AML-193 (cell line): ENCODE data around the gene ACP5.
"Not testable (repeated sequence)": the region's sequence is repeated elsewhere in the genome, so short reads cannot be mapped to it uniquely, and the experiment has no call there.

Experiments
- DNase-seq, 2 experiments: peaks; one replicate each; lab custom pipeline; 2025; lab: John Stamatoyannopoulos, UW

The ACP5 gene

DNA sequence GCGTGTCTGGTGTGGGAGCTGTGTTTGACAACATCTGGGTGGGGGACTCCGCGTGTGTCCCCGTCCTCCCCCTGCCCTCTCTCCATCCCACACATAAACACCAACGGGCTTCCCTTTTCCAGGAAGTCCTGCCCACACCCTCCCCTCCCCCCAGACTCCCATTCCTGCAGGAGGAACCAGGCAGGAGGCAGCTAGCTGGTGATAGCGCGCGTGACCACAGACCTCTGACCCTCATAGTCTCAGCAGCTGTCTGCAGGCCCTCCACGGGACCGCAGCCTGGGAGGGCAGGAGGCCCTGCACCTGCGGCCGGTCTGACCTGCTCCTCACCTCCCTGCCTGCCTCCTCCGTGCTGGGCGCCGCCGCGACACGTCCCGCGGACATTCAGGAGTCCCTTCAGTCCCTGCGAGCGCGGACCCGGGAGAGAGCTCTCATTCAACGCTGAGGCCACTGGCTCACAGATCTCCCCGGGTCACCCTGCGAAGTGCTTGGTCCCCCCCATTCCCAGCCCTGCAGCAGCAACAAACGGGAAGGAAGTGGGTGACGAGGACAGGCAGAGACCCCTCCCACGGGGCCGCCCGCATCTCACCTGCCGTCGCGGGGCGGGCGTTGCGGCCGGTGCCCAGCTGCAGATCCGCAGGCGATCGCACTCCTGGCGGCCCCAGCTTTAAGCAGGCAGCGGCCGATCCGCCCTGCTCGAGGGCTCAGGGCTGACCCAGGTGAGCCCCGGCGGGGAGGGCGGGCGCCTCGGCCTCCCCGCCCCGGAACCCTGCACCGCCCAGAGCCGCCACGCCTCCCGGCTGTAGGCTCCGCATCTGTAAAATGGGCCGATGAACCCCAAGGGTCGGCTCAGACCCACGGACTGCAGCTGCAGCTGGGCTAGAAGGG, 1.1 kb upstream of the ACP5 start:
- DNase-seq, result no peak

DNA sequence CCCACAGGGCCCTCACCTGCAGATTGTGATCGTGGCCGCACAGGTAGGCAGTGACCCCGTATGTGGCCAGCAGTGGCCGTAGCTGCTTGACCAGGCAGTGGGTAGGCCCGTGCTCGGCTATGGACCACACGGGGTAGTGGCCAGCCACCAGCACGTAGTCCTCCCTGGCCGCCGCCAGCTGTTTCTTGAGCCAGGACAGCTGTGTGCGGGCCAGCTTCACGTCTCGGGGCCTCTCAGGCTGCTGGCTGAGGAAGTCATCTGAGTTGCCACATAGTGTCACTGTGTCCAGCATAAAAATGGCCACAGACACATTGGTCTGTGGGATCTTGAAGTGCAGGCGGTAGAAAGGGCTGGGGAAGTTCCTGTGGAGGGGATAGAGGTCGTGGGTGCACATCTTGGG, 1.2 kb downstream of the ACP5 start:
- DNase-seq, result no peak

DNA sequence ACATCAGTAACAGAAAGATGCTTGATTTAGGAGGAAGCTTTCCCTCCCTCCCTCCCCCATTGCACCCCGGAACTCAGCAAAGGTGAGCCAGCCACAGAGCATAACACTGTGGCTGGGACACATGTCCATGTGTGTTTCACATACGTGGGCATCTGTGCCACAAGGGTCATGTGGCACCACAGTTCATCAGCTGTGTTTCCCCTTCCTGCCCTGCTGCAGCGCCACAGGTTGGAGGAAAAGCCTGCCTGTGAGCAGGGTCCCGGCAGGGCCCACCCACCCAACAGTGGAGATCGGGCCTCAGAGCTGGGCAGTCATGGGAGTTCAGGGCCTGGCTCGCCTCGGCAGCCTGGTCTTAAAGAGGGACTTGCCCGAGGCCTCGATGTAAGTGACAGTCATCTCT, 2.8 kb downstream of the ACP5 start:
- DNase-seq, result no peak

DNA sequence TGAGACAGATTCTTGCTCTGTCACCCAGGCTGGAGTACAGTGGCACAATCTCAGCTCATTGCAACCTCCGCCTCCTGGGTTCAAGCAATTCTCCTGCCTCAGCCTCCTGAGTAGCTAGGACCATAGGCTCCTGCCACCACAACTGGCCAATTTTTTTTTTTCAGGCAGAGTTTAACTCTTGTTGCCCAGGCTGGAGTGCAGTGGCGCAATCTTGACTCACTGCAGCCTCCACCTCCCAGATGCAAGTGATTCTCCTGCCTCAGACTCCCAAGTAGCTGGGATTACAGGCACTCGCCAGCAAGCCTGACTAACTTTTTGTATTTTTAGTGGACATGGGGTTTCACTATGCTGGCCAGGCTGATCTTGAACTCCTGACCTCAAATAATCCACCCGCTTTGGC, 3.7 kb downstream of the ACP5 start:
- DNase-seq, result not testable (repeated sequence)

DNA sequence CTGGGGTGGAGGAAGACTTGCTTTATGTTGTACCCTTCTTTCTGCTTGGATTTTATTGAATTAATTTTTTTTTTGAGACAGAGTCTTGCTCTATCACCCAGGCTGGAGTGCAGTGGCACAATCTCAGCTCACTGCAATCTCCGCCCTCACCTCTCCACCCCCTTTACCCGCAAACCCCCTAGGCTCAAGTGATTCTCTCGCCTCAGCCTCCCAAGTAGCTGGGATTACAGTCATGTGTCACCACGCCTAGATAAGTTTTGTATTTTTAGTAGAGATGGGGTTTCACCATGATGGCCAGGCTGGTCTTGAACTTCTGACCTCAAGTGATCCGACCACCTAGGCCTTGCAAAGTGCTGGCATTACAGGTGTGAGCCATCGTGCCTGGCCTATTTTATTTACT, 4.1 kb downstream of the ACP5 start:
- not testable (repeated sequence) for DNase-seq

DNA sequence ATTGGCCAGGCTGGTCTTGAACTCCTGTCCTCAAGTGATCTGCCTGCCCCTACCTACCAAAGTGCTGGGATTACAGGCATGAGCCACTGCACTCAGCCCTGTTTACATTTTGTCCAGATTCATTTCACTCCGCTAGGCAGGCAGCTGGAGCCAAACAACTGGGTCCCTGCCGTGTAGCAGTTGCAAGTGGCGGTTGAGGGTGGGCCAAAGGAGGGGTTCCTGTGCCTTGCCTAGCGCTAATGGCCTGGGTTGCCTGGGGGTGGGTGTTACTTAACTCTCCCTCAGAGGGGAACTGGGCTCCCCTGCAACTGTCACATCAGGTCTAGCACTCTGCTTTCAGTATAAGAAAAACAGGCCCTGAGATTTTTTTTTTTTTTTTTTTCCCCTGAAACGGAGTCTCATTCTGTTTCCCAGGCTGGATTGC, 7.4 kb downstream of the ACP5 start:
- DNase-seq, result no peak

DNA sequence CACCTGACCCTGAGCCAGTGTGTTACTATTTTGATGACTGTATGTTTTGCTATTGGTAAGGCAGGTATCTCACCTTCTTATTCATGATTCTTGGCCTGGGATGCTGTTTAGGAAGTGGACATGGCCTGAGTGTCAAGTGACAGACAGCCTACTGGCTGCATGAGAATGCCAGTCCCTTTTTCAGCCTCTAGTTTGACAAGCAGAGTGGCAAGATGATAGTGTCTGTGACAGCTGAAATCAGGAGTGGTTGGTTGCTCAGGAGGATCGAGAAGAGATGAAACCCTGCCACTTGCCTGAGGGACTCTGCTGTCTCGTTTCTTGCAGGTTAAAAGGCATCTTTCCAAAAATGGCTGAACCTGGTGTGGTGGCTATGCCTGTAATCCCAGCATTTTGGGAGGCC, 11.3 kb downstream of the ACP5 start:
- DNase-seq, result no peak

DNA sequence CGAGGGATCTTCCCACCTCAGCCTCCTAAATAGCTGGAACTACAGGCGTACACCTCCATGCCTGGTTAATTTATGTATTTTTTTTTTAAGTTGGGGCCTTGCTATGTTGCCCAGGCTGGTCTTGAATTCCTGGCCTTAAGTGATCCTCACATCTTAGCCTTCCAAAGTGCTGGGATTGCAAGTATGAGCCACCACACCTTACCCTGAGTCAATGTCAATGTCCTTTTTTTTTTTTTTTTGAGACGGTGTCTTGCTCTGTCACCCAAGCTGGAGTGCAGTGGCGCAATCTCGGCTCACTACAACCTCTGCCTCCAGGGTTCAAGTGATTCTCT, 11.8 kb downstream of the ACP5 start:
- not testable (repeated sequence) for DNase-seq

DNA sequence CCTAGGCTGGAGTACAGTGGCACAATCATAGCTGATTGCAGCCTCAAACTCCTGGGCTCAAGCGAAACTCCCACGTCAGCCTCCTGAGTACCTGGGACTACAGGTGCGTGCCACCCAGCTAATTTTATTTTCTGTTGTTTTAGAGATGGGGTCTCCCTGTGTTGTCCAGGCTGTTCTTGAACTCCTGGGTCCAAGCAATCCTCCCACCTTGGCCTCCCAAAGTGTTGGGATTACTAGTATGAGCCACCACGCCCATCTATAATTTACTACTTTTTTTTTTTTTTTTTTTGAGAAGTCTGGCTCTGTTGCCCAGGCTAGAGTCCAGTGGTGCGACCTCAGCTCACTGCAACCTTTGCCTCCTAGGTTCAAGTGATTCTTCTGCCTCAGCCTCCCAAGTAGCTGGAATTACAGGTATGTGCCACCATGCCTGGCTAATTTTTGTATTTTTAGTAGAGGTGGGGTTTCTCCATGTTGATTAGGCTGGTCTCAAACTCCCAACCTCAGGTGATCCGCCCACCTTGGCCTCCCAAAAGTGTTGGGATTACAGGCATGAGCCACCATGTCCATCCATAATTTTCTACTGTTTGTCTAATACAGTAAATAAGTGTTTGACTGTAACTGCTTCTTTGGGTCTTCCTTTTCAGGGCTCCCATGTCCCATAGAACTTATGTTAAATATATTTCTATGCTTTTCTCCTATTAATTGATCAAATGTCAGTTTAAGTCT, 13.2 kb downstream of the ACP5 start:
- not testable (repeated sequence) for DNase-seq

DNA sequence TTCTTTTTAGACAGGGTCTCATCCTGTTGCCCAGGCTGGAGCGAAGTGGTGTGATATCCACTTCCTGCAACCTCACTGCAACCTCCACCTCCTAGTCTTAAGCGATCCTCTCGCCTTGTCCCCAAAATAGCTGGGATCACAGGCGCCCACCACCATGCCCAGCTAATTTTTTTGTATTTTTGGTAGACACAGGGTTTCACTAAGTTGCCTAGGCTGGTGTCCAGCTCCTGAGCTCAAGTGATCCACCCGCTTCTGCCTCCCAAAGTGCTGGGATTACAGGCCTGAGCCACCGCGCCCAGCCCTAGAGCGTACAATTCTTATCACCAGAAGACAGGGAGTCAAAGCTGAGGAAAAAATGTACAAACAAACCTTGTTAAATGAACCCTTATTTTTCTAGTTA, 13.9 kb downstream of the ACP5 start:
- no peak for DNase-seq

DNA sequence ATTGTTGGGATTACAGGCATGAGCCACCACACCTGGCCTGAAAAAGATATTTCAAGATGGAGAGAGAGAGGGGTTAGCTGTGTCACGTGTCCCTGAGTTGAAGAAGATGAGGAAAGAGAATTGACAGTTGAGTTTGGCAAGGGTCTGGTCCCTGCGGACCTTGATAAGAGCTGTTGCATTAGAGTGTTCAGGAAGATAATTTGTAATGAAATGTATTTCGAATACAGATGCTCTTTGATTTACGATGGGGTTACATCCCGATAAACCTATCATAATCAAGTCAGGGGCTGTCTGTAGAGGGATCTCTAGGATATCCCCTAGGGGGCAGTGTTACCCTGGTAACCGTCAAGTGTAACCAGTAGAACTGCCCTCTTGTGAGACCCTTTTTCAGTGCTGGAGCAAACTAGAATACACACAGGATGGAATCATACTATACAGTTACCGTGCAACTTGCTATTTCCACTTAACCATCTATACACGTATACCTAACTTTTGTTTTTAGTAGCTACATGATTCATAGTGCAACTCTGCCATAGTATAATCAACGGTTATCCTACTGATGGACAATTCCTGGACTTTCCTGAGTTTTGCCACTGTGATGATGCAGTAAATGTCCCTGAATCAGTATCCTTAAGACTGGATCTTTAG, 16.9 kb downstream of the ACP5 start:
- DNase-seq, result peak; percentile 66 to 74

DNA sequence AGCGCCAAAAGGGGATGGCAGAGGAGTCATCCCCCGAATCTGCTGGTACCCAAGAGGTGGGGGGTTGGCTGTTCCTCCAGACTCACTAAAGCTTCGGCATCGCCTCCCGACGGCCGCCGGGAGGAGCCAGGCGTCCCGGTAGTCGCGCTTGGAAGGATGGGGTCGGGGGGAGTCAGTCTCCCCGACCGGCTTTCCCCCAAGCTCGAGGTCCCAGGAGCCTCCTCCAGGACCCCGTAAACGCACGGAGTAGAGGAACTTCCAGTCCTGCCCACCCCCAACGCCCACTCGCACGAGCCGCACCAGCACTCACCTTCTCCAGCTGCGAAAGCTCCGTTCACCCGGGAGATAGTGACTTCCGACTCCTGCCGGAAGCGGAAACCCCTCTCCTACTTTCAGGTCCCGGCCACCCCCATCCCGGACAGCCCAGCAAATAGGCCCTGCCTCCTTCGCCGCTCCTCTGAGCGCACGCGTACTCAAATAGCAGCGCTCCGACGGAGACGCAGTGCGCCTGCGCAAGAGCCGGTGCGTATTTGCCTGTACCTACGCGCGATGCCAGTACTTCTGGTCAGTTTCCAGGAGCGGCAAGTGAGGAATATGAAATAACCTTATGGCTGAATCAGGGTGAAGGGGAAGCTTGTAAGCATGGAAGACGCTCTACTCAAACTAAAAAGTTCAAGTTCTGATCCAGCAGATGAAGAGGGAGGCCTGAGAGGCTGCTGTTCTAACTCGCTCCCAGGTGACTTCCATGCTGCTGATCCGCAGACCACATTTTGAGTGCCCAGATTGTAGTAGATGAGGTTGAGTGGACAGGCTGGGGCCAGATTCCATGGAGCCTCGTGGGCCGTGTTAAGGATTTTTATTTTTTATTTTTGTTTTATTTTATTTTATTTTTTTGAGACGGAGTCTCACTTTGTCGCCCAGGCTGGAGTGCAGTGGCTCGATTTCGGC, 18.3 kb downstream of the ACP5 start, which contains the start of gene ELOF1:
TSS of gene ELOF1 (minus strand) at position 350 of the 948 bp plus-strand sequence. CDS start 4,883 bp downstream, outside the sequence.
- peak; percentile 92 to 95 for DNase-seq

DNA sequence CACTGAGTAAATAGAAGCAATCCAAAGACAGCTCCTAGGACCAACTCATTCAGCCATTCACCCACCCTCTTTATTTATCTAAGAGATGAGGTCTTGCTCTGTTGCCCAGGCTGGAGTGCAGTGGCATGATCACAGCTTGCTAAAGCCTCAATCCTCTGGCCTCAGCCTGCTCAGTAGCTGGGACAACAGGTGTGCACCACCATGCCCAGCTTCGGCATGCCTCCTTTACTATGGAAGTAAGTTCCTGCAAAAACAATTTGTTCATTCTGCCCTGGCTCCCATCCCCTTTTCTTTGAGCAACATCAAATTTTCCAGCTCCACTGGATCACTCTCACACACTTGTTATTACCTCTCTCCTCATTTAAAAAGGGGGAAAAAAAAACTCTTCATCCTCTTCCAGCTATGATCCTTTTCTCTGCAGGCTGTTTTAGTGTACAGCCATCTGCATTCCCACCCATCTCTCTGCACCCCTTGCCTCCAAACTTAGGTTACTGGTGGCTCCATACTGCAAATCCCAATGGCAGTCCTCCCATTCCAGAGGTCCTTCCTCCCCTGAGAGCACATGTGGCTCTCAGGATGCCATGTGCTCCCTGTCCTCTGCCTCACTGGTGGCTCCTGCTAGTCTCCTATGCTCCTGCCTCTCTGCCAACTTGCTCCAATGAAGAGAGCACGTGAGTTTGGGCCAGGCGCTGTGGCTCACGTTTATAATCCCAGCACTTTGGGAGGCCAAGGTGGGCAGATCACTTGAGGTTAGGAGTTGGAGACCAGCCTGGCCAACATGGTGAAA, 20.6 kb downstream of the ACP5 start:
- DNase-seq, result no peak

DNA sequence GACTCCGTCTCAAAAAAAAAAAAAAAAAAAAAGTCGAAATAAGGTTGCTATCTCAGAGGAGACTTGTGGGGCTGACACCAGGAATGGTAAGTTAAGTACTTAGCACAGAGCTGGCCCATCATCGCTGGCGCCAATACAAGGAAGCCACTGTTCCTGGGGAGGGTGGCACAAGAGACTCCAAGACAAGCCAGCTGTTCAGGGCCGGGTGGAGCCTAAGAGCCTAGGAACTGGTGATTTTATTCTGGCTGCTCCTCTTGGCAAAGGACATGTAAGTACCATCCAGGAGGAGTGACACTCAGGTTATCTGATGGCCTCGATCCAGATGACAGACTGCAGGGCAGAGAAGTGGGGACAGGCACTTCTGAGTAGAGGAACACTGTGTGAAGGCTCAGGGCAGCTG, 22.2 kb downstream of the ACP5 start:
- no peak for DNase-seq

DNA sequence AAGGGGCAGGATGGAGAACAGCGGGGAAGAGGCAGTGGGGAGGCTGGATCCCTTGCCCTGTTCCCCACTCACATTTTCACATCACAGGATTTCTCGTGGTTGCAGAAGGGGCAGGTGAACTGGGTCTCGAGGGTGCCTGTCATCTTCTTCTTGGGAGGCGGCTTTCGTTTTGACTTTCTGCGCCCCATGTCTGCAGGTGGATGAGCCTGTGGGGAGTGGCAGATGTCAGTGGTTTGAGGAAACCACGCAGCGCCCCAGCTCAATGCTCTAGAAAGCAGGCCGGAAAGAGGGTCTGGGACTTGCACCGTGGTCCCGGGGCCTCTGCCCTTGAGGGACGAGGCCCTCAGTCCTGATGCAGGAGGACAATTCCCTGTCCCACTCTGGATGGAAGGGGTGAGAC, 23.3 kb downstream of the ACP5 start:
- no peak for DNase-seq

DNA sequence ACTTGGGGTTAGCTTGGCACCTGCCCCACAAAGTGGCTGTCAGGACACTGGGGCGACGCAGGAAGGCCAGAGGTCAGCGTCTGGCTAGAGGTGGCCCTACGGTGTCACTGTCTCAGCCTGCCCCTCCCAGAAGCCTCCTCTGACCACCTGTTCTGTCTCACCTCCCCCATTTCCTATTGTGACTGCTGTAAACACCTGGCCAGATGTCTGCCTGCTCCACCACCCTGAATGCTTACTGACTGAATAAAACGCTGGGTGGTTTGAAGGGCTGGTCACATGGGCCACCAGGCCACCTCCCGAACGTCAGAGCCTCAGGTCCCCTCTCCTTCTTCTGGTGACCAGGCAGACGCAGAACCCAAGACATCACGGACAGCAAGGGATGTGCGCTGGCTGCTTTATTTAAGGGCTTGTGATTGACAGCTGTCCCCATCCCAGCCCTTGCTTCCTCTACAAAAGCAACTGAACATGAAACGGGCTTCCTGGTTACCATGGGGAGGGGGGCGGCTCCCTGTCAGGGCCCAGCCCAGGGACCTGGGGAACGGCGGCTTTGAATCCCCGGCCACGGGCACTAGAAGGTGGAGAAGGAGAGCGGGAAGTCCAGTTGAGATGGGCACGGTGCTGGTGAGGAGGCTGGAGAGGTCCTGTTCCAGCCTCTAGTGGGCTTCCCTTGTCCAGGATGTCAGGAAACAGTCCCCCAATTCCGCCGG, 24.6 kb downstream of the ACP5 start:
- DNase-seq, result no peak

DNA sequence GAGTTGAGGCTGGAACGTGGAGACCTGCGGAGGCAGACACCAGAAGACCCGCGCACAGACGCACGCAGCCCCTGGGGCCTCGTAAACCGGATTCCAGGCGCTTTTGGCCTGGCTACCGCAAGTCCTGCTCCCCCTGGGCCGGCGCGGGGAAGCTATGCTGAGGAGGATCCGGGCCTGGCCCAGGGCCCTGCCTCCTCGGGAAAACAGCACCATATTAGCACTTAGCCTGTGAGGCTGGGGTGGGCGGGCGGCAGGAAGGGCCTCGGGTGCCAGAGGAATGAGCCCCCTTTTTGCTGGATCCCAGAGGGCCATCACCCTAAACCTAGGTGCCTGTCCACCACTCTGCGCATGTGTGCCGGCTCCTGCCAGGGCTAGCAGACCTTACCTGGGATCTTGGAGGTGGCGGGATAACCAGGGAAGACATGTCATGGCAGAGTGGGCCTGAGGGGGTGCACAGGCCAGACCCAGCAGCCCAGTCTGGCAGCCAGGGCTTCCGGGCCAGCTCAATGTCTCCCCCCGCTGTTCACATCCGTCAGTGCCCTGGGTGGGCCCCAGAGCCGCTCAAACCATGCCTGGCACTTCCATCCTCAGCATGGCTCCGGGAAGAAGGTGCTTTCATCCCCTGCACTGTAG, 25.7 kb downstream of the ACP5 start:
- no peak for DNase-seq

DNA sequence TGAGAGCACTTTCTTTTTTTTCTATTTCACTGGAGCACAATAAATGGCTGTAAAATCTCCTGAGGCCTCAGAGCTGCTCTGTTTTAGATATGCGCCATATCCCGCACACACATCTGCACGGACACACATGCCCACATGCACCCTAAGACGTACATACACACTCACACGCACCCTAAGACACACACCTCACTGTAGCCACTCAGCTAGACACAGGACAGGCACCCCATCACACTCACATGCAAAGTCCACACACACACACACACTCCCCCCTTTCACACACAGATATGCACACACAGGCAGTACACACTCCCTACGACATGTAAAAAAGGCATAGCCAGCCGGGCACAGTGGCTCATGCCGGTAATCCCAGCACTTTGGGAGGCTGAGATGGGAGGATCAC, 27.2 kb downstream of the ACP5 start:
- DNase-seq, result no peak

DNA sequence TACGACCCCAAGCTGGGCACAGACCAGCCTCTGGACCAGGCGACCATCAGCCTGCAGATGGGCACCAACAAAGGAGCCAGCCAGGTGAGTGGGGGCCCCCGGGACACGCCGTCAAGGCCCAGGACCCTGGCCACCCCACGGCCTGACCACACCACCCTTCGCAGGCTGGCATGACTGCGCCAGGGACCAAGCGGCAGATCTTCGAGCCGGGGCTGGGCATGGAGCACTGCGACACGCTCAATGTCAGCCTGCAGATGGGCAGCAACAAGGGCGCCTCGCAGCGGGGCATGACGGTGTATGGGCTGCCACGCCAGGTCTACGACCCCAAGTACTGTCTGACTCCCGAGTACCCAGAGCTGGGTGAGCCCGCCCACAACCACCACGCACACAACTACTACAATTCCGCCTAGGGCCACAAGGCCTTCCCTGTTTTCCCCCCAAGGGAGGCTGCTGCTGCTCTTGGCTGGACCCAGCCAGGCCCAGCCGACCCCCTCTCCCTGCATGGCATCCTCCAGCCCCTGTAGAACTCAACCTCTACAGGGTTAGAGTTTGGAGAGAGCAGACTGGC, 28.0 kb downstream of the ACP5 start:
- no peak for DNase-seq
